ACC112 (cell line): ENCODE measurements around the gene CAPN11.
A peak's percentile ranks its signal among the peaks of the same experiment; 100 is the strongest.

Experiments
- H2AFZ ChIP-seq: fragments of 200-600 bp; sonication (generic); one replicate; pipeline ENCODE4 v1.6.0; 2017; ENCODE audit warnings: antibody characterized with exemption, low read length; ENCODE audit not compliant: unreplicated experiment
- H3K27ac ChIP-seq: fragments of 200-600 bp; sonication (generic); 2 replicates; pipeline ENCODE4 v1.5.1; 2014; ENCODE audit warnings: low read depth, mild to moderate bottlenecking, antibody characterized with exemption, low read length, moderate library complexity
- H3K27me3 ChIP-seq: fragments of 200-600 bp; sonication (generic); 2 replicates; pipeline ENCODE4 v1.6.1; 2014; ENCODE audit warnings: mild to moderate bottlenecking, antibody characterized with exemption, low read length, moderate library complexity, mixed read lengths; ENCODE audit not compliant: insufficient read depth
- H3K36me3 ChIP-seq: fragments of 200-600 bp; sonication (generic); 2 replicates; pipeline ENCODE4 v1.6.1; 2016; ENCODE audit warnings: mild to moderate bottlenecking, antibody characterized with exemption, low read length, moderate library complexity, mixed read lengths; ENCODE audit not compliant: insufficient read depth
- H3K4me1 ChIP-seq: fragments of 200-600 bp; sonication (generic); one replicate; pipeline ENCODE4 v1.6.1; 2016; ENCODE audit warnings: low read length, mixed read lengths; ENCODE audit not compliant: insufficient read depth, unreplicated experiment, control insufficient read depth
- H3K4me3 ChIP-seq: fragments of 200-600 bp; sonication (generic); 2 replicates; pipeline ENCODE4 v1.5.1; 2014; ENCODE audit warnings: mild to moderate bottlenecking, low read depth, low read length
- H3K79me2 ChIP-seq: fragments of 200-600 bp; sonication (generic); one replicate; pipeline ENCODE4 v1.6.0; 2016; ENCODE audit warnings: low read length; ENCODE audit not compliant: control insufficient read depth, unreplicated experiment, insufficient read depth

Gene CAPN11

GRCh38 chr6:44223319-44224028 lies 64.9 kb downstream of the CAPN11 start, which contains the start of gene SLC29A1:
Gene SLC29A1, plus strand, starts transcription at chr6:44223595. Its CDS starts 3,719 bp downstream, at chr6:44227314.
- Histone ChIP-seq H2AFZ (peak within 1 kb of the TSS; percentile 73), H3K79me2 (peaks cover 22% of the 10 kb centered on the region), H3K4me1 (peaks cover 27% of the 10 kb centered on the region), H3K4me3 (peak within 1 kb of the TSS; percentile 76), H3K36me3 (no peaks in the 10 kb centered on the region), H3K27ac (no peak within 1 kb of the TSS), H3K27me3 (no peaks in the 10 kb centered on the region)

GRCh38 chr6:44224029-44224964 lies 65.7 kb downstream of the CAPN11 start:
- Histone ChIP-seq H2AFZ (peak overlapping the region; percentile 73), H3K4me3 (peak overlapping the region; percentile 76), H3K27ac (no peak overlapping the region), H3K36me3 (no peaks in the 10 kb centered on the region), H3K4me1 (peaks cover 25% of the 10 kb centered on the region), H3K79me2 (peaks cover 22% of the 10 kb centered on the region), H3K27me3 (no peaks in the 10 kb centered on the region)

GRCh38 chr6:44224965-44225305 lies 66.3 kb downstream of the CAPN11 start:
- Histone ChIP-seq H2AFZ (no peak overlapping the region), H3K79me2 (peaks cover 22% of the 10 kb centered on the region), H3K36me3 (no peaks in the 10 kb centered on the region), H3K27me3 (no peaks in the 10 kb centered on the region), H3K27ac (no peak overlapping the region), H3K4me3 (peak overlapping the region; percentile 76; the same call in 1 of the 2 replicates), H3K4me1 (peaks cover 25% of the 10 kb centered on the region)

- no peaks in the 10 kb centered on the region for H3K36me3 ChIP-seq
- no peak overlapping the region for H2AFZ ChIP-seq
- peaks cover 25% of the 10 kb centered on the region for H3K4me1 ChIP-seq
- no peak overlapping the region for H3K27ac ChIP-seq
- H3K27me3 ChIP-seq: no peaks in the 10 kb centered on the region
- H3K79me2 ChIP-seq: peaks cover 22% of the 10 kb centered on the region
- no peak overlapping the region for H3K4me3 ChIP-seq
Observed at GRCh38 chr6:44225579-44226325, 67.1 kb downstream of the CAPN11 start.

GRCh38 chr6:44226368-44227147 lies 67.9 kb downstream of the CAPN11 start:
- Histone ChIP-seq H3K79me2 (peaks cover 22% of the 10 kb centered on the region), H3K36me3 (no peaks in the 10 kb centered on the region), H3K27ac (no peak overlapping the region), H3K27me3 (no peaks in the 10 kb centered on the region), H2AFZ (no peak overlapping the region), H3K4me3 (no peak overlapping the region), H3K4me1 (peaks cover 19% of the 10 kb centered on the region)

GRCh38 chr6:44227148-44227793 lies 68.7 kb downstream of the CAPN11 start:
- H3K79me2 ChIP-seq: peaks cover 22% of the 10 kb centered on the region
- no peak overlapping the region for H2AFZ ChIP-seq
- no peak overlapping the region for H3K27ac ChIP-seq
- H3K36me3 ChIP-seq: no peaks in the 10 kb centered on the region
- no peaks in the 10 kb centered on the region for H3K27me3 ChIP-seq
- no peak overlapping the region for H3K4me3 ChIP-seq
- peaks cover 13% of the 10 kb centered on the region for H3K4me1 ChIP-seq

- H3K36me3 ChIP-seq: no peaks in the 10 kb centered on the region
- H2AFZ ChIP-seq: no peak overlapping the region
- H3K4me1 ChIP-seq: peaks cover 8% of the 10 kb centered on the region
- H3K79me2 ChIP-seq: peaks cover 22% of the 10 kb centered on the region
- H3K27ac ChIP-seq: no peak overlapping the region
- no peak overlapping the region for H3K4me3 ChIP-seq
- no peaks in the 10 kb centered on the region for H3K27me3 ChIP-seq
Observed at GRCh38 chr6:44228031-44228430, 69.4 kb downstream of the CAPN11 start.

GRCh38 chr6:44228433-44228832 lies 69.8 kb downstream of the CAPN11 start:
- Histone ChIP-seq H3K27ac (no peak overlapping the region), H3K27me3 (no peaks in the 10 kb centered on the region), H3K36me3 (no peaks in the 10 kb centered on the region), H3K79me2 (peaks cover 22% of the 10 kb centered on the region), H2AFZ (no peak overlapping the region), H3K4me3 (no peak overlapping the region), H3K4me1 (peaks cover 12% of the 10 kb centered on the region)

- peaks cover 22% of the 10 kb centered on the region for H3K79me2 ChIP-seq
- peaks cover 16% of the 10 kb centered on the region for H3K4me1 ChIP-seq
- no peak overlapping the region for H2AFZ ChIP-seq
- no peaks in the 10 kb centered on the region for H3K27me3 ChIP-seq
- H3K36me3 ChIP-seq: no peaks in the 10 kb centered on the region
- H3K4me3 ChIP-seq: no peak overlapping the region
- H3K27ac ChIP-seq: no peak overlapping the region
Observed at GRCh38 chr6:44228836-44229235, 70.2 kb downstream of the CAPN11 start.
